Panc1 (cell line): ENCODE results near the gene PTPRZ1.

Source experiments
- CTCF ChIP-seq: fragments of 450-650 bp; IDR thresholded peaks from 2 replicates; pipeline ENCODE4 v1.5.1; 2017; ENCODE audit warnings: mild to moderate bottlenecking
- POLR2AphosphoS5 ChIP-seq: IDR thresholded peaks from 2 replicates; pipeline ENCODE4 v1.6.1; 2012; ENCODE audit warnings: mild to moderate bottlenecking, low read depth, low read length, moderate library complexity
- SIN3A ChIP-seq: IDR thresholded peaks from 2 replicates; pipeline ENCODE4 v1.6.1; 2012; ENCODE audit warnings: low read depth, mild to moderate bottlenecking, low read length, moderate library complexity, borderline replicate concordance; ENCODE audit not compliant: insufficient read depth
- TCF7L2 ChIP-seq: IDR thresholded peaks from 2 replicates; pipeline ENCODE4 v1.6.1; 2011; ENCODE audit warnings: mild to moderate bottlenecking, low read depth, low read length, inconsistent platforms
- TF ChIP-seq, protein P1 (sequence below), 2 experiments: IDR thresholded peaks; 2 replicates each; pipeline ENCODE4 v1.6.1; 2011 to 2012; ENCODE audit warnings: low read depth in 2 of 2, control low read depth in 1 of 2, low read length in 1 of 2, mild to moderate bottlenecking in 1 of 2, moderate library complexity in 1 of 2; ENCODE audit not compliant: insufficient read depth in 1 of 2

DNA sequence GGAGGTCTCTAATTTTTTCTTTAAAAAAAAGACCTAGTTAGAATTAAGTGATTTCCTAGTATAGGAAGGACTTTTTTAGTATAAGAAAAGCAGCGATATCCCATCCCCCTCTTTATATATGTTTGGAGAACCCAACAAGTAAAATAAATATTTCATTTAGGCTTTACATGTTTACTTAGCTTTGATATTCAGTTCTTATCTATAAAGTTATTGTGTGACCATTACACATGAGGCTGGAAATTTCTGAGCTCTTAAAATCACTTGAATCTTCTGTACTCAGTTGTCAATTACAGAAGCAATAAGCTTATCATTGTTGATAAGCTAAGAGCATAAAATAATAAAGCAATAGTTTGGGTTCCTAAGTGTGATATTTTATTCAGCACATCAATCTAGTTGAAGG is 181.4 kb downstream of the PTPRZ1 start:
- TF ChIP-seq POLR2AphosphoS5: no peak
- no peak for TF ChIP-seq CTCF
- TF ChIP-seq, protein P1, sequence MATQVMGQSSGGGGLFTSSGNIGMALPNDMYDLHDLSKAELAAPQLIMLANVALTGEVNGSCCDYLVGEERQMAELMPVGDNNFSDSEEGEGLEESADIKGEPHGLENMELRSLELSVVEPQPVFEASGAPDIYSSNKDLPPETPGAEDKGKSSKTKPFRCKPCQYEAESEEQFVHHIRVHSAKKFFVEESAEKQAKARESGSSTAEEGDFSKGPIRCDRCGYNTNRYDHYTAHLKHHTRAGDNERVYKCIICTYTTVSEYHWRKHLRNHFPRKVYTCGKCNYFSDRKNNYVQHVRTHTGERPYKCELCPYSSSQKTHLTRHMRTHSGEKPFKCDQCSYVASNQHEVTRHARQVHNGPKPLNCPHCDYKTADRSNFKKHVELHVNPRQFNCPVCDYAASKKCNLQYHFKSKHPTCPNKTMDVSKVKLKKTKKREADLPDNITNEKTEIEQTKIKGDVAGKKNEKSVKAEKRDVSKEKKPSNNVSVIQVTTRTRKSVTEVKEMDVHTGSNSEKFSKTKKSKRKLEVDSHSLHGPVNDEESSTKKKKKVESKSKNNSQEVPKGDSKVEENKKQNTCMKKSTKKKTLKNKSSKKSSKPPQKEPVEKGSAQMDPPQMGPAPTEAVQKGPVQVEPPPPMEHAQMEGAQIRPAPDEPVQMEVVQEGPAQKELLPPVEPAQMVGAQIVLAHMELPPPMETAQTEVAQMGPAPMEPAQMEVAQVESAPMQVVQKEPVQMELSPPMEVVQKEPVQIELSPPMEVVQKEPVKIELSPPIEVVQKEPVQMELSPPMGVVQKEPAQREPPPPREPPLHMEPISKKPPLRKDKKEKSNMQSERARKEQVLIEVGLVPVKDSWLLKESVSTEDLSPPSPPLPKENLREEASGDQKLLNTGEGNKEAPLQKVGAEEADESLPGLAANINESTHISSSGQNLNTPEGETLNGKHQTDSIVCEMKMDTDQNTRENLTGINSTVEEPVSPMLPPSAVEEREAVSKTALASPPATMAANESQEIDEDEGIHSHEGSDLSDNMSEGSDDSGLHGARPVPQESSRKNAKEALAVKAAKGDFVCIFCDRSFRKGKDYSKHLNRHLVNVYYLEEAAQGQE (IDR thresholded peaks at IDR 0.05; ENCODE audit: insufficient read depth in 1 of 2, low read depth in 2 of 2, low read length in 1 of 2): no peak
- no peak for TF ChIP-seq TCF7L2
- no peak for TF ChIP-seq SIN3A
